Liver (tissue), 9 donors: ENCODE data around the gene CELF5. TPM values are rescaled to one million over a fixed set of nuclear protein-coding genes. Genes with fewer than 3 reads are reported as not detected.
"Not testable (repeated sequence)": the region's sequence is repeated elsewhere in the genome, so short reads cannot be mapped to it uniquely, and the experiment has no call there.

Experiments used
- DNase-seq: peaks from one replicate; pipeline ENCODE4 v3.0.0-alpha.2; 2017; ENCODE audit warnings: low spot score
- H3K27ac ChIP-seq, 2 donors: one replicate each; pipeline ENCODE4 v1.7.0; 2013; ENCODE audit warnings: inconsistent platforms in 2 of 2, low read length in 2 of 2, control low read depth in 1 of 2, low read depth in 1 of 2, mild to moderate bottlenecking in 1 of 2
- H3K27me3 ChIP-seq, 4 donors: one replicate each; pipeline versions ENCODE4 v1.6.1 to v1.7.0; 2013; ENCODE audit warnings: low read length in 3 of 4, inconsistent platforms in 1 of 4, mild to moderate bottlenecking in 1 of 4, moderate library complexity in 1 of 4; ENCODE audit not compliant: control insufficient read depth in 4 of 4, insufficient read depth in 4 of 4
- H3K36me3 ChIP-seq, 4 donors: one replicate each; pipeline versions ENCODE4 v1.6.1 to v1.7.0; 2013; ENCODE audit warnings: low read length in 3 of 4, mild to moderate bottlenecking in 3 of 4, low read depth in 1 of 4, moderate library complexity in 1 of 4; ENCODE audit not compliant: control insufficient read depth in 4 of 4, insufficient read depth in 3 of 4
- H3K4me1 ChIP-seq, 4 donors: one replicate each; pipeline versions ENCODE4 v1.6.1 to v1.7.0; 2013; ENCODE audit warnings: low read length in 3 of 4, mild to moderate bottlenecking in 3 of 4, moderate library complexity in 1 of 4; ENCODE audit not compliant: control insufficient read depth in 4 of 4, insufficient read depth in 4 of 4
- H3K4me3 ChIP-seq, 3 donors: one replicate each; pipeline versions ENCODE4 v1.6.1 to v1.7.0; 2013; ENCODE audit warnings: low read length in 3 of 3, control low read depth in 1 of 3, low read depth in 1 of 3, mild to moderate bottlenecking in 1 of 3
- H3K9ac ChIP-seq, 2 donors: one replicate each; pipeline ENCODE4 v1.7.0; 2013; ENCODE audit warnings: low read length in 2 of 2, mild to moderate bottlenecking in 2 of 2, moderate library complexity in 2 of 2, control low read depth in 1 of 2, low read depth in 1 of 2
- H3K9me3 ChIP-seq, 4 donors: one replicate each; pipeline versions ENCODE4 v1.6.1 to v1.7.0; 2013; ENCODE audit warnings: low read length in 3 of 4; ENCODE audit not compliant: control insufficient read depth in 4 of 4
- EGR1 ChIP-seq, 2 donors: IDR thresholded peaks; 2 replicates each; pipeline ENCODE4 v1.6.1; 2016 to 2018; ENCODE audit warnings: antibody characterized with exemption in 2 of 2, low read depth in 2 of 2
- FOXA1 ChIP-seq: IDR thresholded peaks from 2 replicates; pipeline ENCODE4 v1.6.1; 2016; ENCODE audit warnings: antibody characterized with exemption
- FOXA2 ChIP-seq: IDR thresholded peaks from 2 replicates; pipeline ENCODE4 v1.6.1; 2016; ENCODE audit warnings: antibody characterized with exemption
- HNF4A ChIP-seq, 2 donors: conservative IDR thresholded peaks; 2 replicates each; pipeline ENCODE4 v1.6.1; 2016; ENCODE audit warnings: antibody characterized with exemption in 2 of 2, mild to moderate bottlenecking in 2 of 2
- HNF4G ChIP-seq: IDR thresholded peaks from 2 replicates; pipeline ENCODE4 v1.6.1; 2016; ENCODE audit warnings: antibody characterized with exemption
- JUND ChIP-seq, 2 donors: IDR thresholded peaks; 2 replicates each; pipeline ENCODE4 v1.6.1; 2016; ENCODE audit warnings: antibody characterized with exemption in 2 of 2
- MAX ChIP-seq: IDR thresholded peaks from 2 replicates; pipeline ENCODE4 v1.6.1; 2016; ENCODE audit warnings: antibody characterized with exemption
- NR2F2 ChIP-seq: IDR thresholded peaks from 2 replicates; pipeline ENCODE4 v1.6.1; 2016; ENCODE audit warnings: antibody characterized with exemption
- RAD21 ChIP-seq, 2 donors: IDR thresholded peaks; 2 replicates each; pipeline ENCODE4 v1.6.1; 2016; ENCODE audit warnings: antibody characterized with exemption in 2 of 2, mild to moderate bottlenecking in 2 of 2
- REST ChIP-seq: IDR thresholded peaks from 2 replicates; pipeline ENCODE4 v1.6.1; 2016; ENCODE audit warnings: antibody characterized with exemption, mild to moderate bottlenecking
- RXRA ChIP-seq, 2 donors: IDR thresholded peaks; 2 replicates each; pipeline ENCODE4 v1.6.1; 2017 to 2018; ENCODE audit warnings: antibody characterized with exemption in 2 of 2, mild to moderate bottlenecking in 1 of 2
- SP1 ChIP-seq: IDR thresholded peaks from 2 replicates; pipeline ENCODE4 v1.6.1; 2018; ENCODE audit warnings: antibody characterized with exemption, mild to moderate bottlenecking
- TAF1 ChIP-seq: conservative IDR thresholded peaks from 2 replicates; pipeline ENCODE4 v1.6.1; 2016; ENCODE audit warnings: antibody characterized with exemption, mild to moderate bottlenecking
- YY1 ChIP-seq: IDR thresholded peaks from 2 replicates; pipeline ENCODE4 v1.6.1; 2016; ENCODE audit warnings: antibody characterized with exemption, mild to moderate bottlenecking
- ZBTB33 ChIP-seq: IDR thresholded peaks from 2 replicates; pipeline ENCODE4 v1.6.1; 2016; ENCODE audit warnings: antibody characterized with exemption
- WGBS: extraction: QIAGEN DNeasy Blood & Tissue Kit; methylation state at CpG from one replicate; pipeline ENCODE4 v1.1.7; 2013; 5-methylcytosine and 5-hydroxymethylcytosine counted together
- polyA plus RNA-seq, 2 donors: library from polyadenylated mRNA; stranded (reverse) in 1 of 2; unstranded in 1 of 2; fragments of 200-250 nt in 1 of 2; fragments of >200 nt in 1 of 2; fragmentation: Nextera tagmentation in 1 of 2; extraction: Ambion mirVana in 1 of 2; gene quantifications; one replicate each; pipeline versions ENCODE4 v1.2.1 to v1.2.3, GENCODE V29; 2013 to 2015
- total RNA-seq, 2 donors: library from RNA; depleted of rRNA; stranded (reverse); fragments of >200 nt; gene quantifications; one replicate each; pipeline ENCODE4 v1.2.3, GENCODE V29; 2014
- TF ChIP-seq, protein P1 (sequence below): fragments of 150-350 bp; IDR thresholded peaks from 2 replicates; pipeline ENCODE4 v1.5.1; 2017; ENCODE audit warnings: improper control_type of control experiment, low read depth, low read length; ENCODE audit not compliant: missing input control
- donor health status: healthy.
- donor health status: healthy.
- donor health status: healthy.
- donor health status: healthy.
- donor health status: healthy.

Gene CELF5
- total and polyA plus RNA-seq, 4 donors = 0.06 to 0.50 (median 0.26) TPM

- WGBS = 38% methylated on average over 23 of the region's 23 CpGs
- H3K9ac ChIP-seq = no peak overlapping the region
- H3K36me3 ChIP-seq = no peaks in the 10 kb centered on the region
- H3K27ac ChIP-seq = no peak overlapping the region
- no peak for DNase-seq
- H3K27me3 ChIP-seq = no peaks in the 10 kb centered on the region
- no peak overlapping the region for H3K4me3 ChIP-seq
- H3K4me1 ChIP-seq = peaks cover 7 to 21% (median 13%) of the 10 kb centered on the region in 4 donors
- peaks cover 0 to 4% (median 0%) of the 10 kb centered on the region in 4 donors for H3K9me3 ChIP-seq
- TF ChIP-seq RXRA (IDR thresholded peaks at IDR 0.05) = no peak
- no peak for TF ChIP-seq YY1
- no peak for TF ChIP-seq EGR1 (IDR thresholded peaks at IDR 0.05; ENCODE audit: low read depth in 2 of 2)
- no peak for TF ChIP-seq TAF1
- TF ChIP-seq RAD21 (IDR thresholded peaks at IDR 0.05) = no peak
- TF ChIP-seq HNF4A (conservative IDR thresholded peaks at IDR 0.05) = no peak
- no peak for TF ChIP-seq JUND (IDR thresholded peaks at IDR 0.05)
These were observed 65.6 kb downstream of the CELF5 start for GRCh38 chr19:3289971-3290569.

- not testable (repeated sequence) for H3K4me3 ChIP-seq, H3K9me3 ChIP-seq, H3K36me3 ChIP-seq, H3K9ac ChIP-seq, H3K27ac ChIP-seq, H3K27me3 ChIP-seq, DNase-seq
- peaks cover 7 to 21% (median 13%) of the 10 kb centered on the region in 4 donors for H3K4me1 ChIP-seq
- 89% methylated on average over 6 of the region's 6 CpGs for whole genome bisulfite sequencing
These were observed 66.4 kb downstream of the CELF5 start for GRCh38 chr19:3290858-3291257.

GRCh38 chr19:3291644-3292043 is 67.2 kb downstream of the CELF5 start:
- Histone ChIP-seq H3K27me3 (no peaks in the 10 kb centered on the region), H3K4me3 (no peak overlapping the region), H3K9me3 (no peaks in the 10 kb centered on the region), H3K9ac (no peak overlapping the region), H3K27ac (no peak overlapping the region), H3K4me1 (peaks cover 7 to 21% (median 13%) of the 10 kb centered on the region in 4 donors), H3K36me3 (no peaks in the 10 kb centered on the region)
- no peak for DNase-seq
- TF ChIP-seq HNF4G (no peak), YY1 (no peak), FOXA1 (no peak), ZBTB33 (no peak), MAX (no peak), FOXA2 (no peak), RAD21 (IDR thresholded peaks at IDR 0.05) (no peak), NR2F2 (no peak), SP1 (no peak), JUND (IDR thresholded peaks at IDR 0.05) (no peak), REST (no peak)
- TF ChIP-seq, protein P1, sequence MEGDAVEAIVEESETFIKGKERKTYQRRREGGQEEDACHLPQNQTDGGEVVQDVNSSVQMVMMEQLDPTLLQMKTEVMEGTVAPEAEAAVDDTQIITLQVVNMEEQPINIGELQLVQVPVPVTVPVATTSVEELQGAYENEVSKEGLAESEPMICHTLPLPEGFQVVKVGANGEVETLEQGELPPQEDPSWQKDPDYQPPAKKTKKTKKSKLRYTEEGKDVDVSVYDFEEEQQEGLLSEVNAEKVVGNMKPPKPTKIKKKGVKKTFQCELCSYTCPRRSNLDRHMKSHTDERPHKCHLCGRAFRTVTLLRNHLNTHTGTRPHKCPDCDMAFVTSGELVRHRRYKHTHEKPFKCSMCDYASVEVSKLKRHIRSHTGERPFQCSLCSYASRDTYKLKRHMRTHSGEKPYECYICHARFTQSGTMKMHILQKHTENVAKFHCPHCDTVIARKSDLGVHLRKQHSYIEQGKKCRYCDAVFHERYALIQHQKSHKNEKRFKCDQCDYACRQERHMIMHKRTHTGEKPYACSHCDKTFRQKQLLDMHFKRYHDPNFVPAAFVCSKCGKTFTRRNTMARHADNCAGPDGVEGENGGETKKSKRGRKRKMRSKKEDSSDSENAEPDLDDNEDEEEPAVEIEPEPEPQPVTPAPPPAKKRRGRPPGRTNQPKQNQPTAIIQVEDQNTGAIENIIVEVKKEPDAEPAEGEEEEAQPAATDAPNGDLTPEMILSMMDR = no peak
- WGBS = 85% methylated on average over 5 of the region's 5 CpGs
